Body of pancreas (tissue), 4 donors: ENCODE measurements around the gene ADPRM.

Experiments used
- CTCF ChIP-seq, 7 experiments: fragments of 450-650 bp in 4 of 7; fragments of 200-600 bp in 3 of 7; sonication (generic) in 3 of 7; IDR thresholded peaks; one replicate each; pipeline ENCODE4 v1.5.1; 2016 to 2019; ENCODE audit warnings: antibody characterized with exemption in 7 of 7
- POLR2A ChIP-seq, 3 donors: fragments of 450-650 bp; IDR thresholded peaks; one replicate each; pipeline ENCODE4 v1.6.1; 2016; ENCODE audit warnings: antibody characterized with exemption in 3 of 3, mild to moderate bottlenecking in 2 of 3

- no peak for TF ChIP-seq CTCF (IDR thresholded peaks at IDR 0.05)
- no peak for TF ChIP-seq POLR2A (IDR thresholded peaks at IDR 0.05)
These were observed 34.2 kb upstream of the ADPRM start for GRCh38 chr17:10663231-10663630.
